HFF-Myc (cell line): ENCODE results near the gene HCAR1.
"Not testable (repeated sequence)": the region's sequence is repeated elsewhere in the genome, so short reads cannot be mapped to it uniquely, and the experiment has no call there.

ENCODE experiments used
- DNase-seq: peaks from one replicate; pipeline ENCODE4 v3.0.0-alpha.2; 2011; ENCODE audit warnings: low read depth; ENCODE audit errors: extremely low read depth
- H3K4me3 ChIP-seq: replicated peaks from 2 replicates; pipeline ENCODE4 v1.5.1; 2011; ENCODE audit warnings: low read depth, mild to moderate bottlenecking, control low read depth, low read length
- CTCF ChIP-seq: IDR thresholded peaks from 2 replicates; pipeline ENCODE4 v1.5.1; 2012; ENCODE audit warnings: mild to moderate bottlenecking, low read depth, low read length, control low read depth; ENCODE audit errors: missing control alignments

Gene HCAR1

DNA sequence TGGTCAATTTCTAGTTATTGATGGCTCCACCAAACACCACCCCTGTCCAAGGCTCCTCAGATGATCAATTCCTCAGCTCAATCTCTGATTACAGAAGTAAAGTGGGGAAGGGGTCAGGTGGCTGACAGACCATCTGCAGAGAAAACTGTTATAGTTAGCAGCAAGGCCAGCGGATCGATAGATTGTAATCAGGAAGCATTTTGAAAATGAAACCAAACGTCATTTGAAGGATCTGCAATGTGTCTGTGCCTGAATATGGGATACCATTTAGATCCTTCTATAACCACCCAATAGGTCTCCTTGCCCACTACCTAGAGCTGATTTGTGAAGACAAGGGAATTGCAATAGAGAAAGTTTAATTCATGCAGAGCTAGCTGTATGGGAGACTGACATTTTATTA lies 39.1 kb downstream of the HCAR1 start:
- H3K4me3 ChIP-seq = no peak overlapping the region

GRCh38 chr12:122688291-122688690 lies 42.4 kb downstream of the HCAR1 start:
- no peak for DNase-seq
- no peak for TF ChIP-seq CTCF
- H3K4me3 ChIP-seq = no peak overlapping the region

More for the DNA sequence above, 39.1 kb downstream of the HCAR1 start:
- no peak for DNase-seq
- no peak for TF ChIP-seq CTCF

DNA sequence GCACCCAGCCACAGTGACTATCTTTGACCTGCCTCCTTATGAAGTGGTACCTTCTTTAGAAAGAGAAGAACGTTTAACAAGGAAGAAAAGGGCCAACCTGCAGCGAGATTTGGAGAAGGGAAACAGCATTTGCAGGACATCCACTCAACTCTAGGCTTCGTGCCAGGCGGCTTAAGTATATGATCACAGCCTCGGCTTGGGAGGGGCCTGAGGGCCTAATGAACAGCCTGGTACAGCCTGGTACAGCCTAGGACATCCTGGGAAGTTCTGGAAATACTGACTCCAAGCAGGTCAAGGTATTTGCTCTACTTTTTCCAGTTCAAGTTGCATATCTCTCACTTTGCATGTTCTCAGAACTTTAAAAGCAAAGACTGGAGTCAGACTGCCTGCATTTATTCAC lies 43.6 kb downstream of the HCAR1 start:
- no peak for TF ChIP-seq CTCF
- DNase-seq = no peak
- no peak overlapping the region for H3K4me3 ChIP-seq

DNA sequence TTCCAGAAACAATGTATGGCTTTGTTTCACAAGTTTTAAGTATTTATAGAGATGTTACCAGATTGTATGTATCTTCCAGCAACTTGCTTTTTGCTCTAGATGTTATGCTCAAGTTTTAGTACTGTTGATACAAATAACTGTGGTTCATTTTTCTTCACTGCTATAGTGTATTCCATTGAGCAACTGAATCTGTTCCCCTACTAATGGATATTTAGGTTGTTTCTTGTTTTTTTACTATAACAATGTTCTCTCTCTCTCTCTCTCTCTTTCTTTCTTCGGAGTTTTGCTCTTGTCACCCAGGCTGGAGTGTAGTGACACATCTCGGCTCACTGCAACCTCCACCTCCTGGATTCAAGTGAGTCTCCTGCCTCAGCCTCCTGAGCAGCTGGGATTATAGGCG lies 44.1 kb downstream of the HCAR1 start:
- no peak overlapping the region for H3K4me3 ChIP-seq
- DNase-seq = no peak
- TF ChIP-seq CTCF = no peak

GRCh38 chr12:122684297-122684813 lies 46.3 kb downstream of the HCAR1 start:
- TF ChIP-seq CTCF = no peak
- DNase-seq = no peak
- H3K4me3 ChIP-seq = no peak overlapping the region

- TF ChIP-seq CTCF = no peak
- H3K4me3 ChIP-seq = no peak overlapping the region
- DNase-seq = no peak
These were observed 48.8 kb downstream of the HCAR1 start for GRCh38 chr12:122681814-122682213.

DNA sequence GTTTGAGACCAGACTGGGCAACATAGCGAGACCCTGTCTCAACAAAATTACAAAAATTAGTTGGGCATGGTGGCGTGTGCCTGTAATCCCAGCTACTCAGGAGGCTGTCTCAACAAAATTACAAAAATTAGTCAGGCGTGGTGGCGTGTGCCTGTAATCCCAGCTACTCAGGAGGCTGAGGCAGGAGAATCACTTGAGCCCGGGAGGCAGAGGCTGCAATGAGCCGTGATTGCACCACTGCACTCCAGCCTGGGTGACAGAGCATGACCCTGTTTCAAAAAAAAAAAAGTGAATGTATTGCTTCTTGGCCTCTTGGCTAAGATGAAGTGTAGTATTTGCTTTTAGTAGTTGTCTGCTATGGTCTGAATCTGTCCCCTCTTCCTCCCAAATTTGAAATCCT lies 49.7 kb downstream of the HCAR1 start:
- not testable (repeated sequence) for H3K4me3 ChIP-seq, DNase-seq

DNA sequence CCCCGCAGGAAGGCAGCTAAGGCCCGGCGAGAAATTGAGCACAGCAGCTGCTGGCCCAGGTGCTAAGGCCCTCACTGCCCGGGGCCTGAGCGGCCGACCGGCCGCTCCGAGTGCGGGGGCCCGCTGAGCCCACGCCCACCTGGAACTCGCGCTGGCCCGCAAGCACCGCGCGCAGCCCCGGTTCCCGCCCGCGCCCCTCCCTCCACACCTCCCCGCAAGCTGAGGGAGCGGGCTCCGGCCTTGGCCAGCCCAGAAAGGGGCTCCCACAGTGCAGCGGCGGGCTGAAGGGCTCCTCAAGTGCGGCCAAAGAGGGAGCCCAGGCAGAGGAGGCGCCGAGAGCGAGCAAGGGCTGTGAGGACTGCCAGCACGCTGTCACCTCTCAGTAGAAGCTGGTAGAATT lies 53.9 kb downstream of the HCAR1 start:
- DNase-seq, H3K4me3 ChIP-seq: not testable (repeated sequence)
